Esophagus squamous epithelium (tissue), 4 donors: Measurements from ENCODE around the gene CADPS.

Experiments
- CTCF ChIP-seq, 6 experiments: fragments of 450-650 bp in 4 of 6; fragments of 200-600 bp in 2 of 6; sonication (generic) in 2 of 6; IDR thresholded peaks; one replicate each; pipeline ENCODE4 v1.5.1; 2016 to 2019; ENCODE audit warnings: antibody characterized with exemption in 6 of 6, mild to moderate bottlenecking in 4 of 6, moderate library complexity in 4 of 6
- POLR2A ChIP-seq, 4 donors: fragments of 450-650 bp; IDR thresholded peaks; one replicate each; pipeline ENCODE4 v1.6.1; 2017; ENCODE audit warnings: antibody characterized with exemption in 4 of 4, mild to moderate bottlenecking in 4 of 4, moderate library complexity in 3 of 4

GRCh38 chr3:62374341-62375218 lies 500.6 kb downstream of the CADPS start:
- TF ChIP-seq POLR2A (IDR thresholded peaks at IDR 0.05), result no peak
- no peak for TF ChIP-seq CTCF (IDR thresholded peaks at IDR 0.05)
